Fibroblast of villous mesenchyme (primary cell): Measurements from ENCODE around the gene MUC2. TPM values are rescaled to one million over a fixed set of nuclear protein-coding genes. Genes with fewer than 3 reads are reported as not detected.

Experiments used
- DNase-seq: peaks from one replicate; pipeline ENCODE4 v3.0.0-alpha.2; 2010; ENCODE audit warnings: low read depth
- H3K4me3 ChIP-seq: 2 replicates; pipeline ENCODE4 v1.5.1; 2011; ENCODE audit warnings: low read depth, mild to moderate bottlenecking, low read length
- total RNA-seq: library from RNA; depleted of rRNA; stranded (reverse); fragments of >200 nt; gene quantifications from 2 replicates; pipeline ENCODE4 v1.2.3, GENCODE V29; 2012
- TF ChIP-seq, protein P1 (sequence below): IDR thresholded peaks from 2 replicates; pipeline ENCODE4 v1.5.1; 2012; ENCODE audit warnings: low read depth, mild to moderate bottlenecking, low read length; ENCODE audit not compliant: insufficient read depth

MUC2 gene
- total RNA-seq, 1 donor = not detected

DNA sequence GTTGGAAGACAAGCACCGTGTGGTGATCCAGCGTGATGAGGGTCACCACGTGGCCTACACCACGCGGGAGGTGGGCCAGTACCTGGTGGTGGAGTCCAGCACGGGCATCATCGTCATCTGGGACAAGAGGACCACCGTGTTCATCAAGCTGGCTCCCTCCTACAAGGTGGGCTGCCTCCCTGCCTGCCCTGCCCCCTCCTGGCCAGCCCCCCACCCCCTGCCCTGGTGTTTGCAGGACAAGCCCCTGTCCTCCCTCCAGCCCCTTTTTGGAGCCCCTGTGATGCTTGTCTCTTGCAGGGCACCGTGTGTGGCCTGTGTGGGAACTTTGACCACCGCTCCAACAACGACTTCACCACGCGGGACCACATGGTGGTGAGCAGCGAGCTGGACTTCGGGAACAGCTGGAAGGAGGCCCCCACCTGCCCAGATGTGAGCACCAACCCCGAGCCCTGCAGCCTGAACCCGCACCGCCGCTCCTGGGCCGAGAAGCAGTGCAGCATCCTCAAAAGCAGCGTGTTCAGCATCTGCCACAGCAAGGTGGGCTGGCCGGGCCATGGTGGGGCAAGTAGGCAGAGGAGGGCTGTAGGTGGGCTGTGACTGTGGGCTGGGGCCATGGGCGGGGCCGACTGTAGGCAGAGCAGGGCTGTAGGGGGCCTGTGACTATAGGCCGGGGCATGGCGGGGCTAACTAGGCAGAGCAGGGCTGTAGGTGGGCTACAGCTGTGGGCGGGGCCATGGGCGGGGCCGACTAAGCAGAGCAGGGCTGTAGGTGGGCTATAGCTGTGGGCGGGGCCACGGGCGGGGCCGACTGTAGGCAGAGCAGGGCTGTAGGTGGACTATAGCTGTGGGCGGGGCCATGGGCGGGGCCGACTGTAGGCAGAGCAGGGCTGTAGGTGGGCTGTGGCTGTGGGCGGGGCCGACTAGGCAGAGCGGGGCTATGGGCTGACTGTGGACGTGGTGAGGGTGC lies 13.6 kb downstream of the MUC2 start:
- DNase-seq = no peak
- TF ChIP-seq, protein P1, sequence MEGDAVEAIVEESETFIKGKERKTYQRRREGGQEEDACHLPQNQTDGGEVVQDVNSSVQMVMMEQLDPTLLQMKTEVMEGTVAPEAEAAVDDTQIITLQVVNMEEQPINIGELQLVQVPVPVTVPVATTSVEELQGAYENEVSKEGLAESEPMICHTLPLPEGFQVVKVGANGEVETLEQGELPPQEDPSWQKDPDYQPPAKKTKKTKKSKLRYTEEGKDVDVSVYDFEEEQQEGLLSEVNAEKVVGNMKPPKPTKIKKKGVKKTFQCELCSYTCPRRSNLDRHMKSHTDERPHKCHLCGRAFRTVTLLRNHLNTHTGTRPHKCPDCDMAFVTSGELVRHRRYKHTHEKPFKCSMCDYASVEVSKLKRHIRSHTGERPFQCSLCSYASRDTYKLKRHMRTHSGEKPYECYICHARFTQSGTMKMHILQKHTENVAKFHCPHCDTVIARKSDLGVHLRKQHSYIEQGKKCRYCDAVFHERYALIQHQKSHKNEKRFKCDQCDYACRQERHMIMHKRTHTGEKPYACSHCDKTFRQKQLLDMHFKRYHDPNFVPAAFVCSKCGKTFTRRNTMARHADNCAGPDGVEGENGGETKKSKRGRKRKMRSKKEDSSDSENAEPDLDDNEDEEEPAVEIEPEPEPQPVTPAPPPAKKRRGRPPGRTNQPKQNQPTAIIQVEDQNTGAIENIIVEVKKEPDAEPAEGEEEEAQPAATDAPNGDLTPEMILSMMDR = no peak
- H3K4me3 ChIP-seq = no peak overlapping the region

DNA sequence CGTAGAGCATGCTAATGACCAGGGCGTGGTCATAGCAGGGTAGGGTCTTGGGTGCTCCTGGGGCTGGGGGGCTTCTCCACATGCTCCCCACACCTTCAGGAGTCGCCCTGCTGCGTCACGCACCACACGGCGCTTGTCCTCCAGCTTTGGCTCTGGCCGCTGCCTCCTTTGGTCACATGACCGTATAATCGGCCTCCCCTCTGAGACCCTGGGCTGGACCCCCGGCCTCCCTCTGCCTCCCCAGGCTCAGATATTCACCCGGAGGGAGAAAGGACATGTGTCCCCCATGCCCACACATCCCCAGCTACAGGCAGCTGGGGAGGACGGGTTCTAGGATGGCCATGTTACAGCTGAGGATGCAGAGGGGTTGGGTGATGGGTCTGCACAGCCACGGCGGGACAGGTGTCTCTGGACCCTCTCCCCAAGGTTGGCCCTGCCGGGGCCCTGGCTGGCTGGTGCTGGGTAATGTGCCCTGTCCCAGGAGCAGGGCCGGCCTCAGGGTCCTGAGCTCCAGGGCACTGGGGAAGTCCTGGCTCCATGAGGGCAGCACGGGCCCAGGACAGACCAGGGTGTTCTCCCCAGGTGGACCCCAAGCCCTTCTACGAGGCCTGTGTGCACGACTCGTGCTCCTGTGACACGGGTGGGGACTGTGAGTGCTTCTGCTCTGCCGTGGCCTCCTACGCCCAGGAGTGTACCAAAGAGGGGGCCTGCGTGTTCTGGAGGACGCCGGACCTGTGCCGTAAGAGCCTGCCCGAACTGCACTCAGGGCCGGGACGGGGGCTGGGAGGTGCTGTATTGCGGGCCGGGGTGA lies 14.5 kb downstream of the MUC2 start:
- no peak overlapping the region for H3K4me3 ChIP-seq
- TF ChIP-seq, protein P1 = no peak
- no peak for DNase-seq

DNA sequence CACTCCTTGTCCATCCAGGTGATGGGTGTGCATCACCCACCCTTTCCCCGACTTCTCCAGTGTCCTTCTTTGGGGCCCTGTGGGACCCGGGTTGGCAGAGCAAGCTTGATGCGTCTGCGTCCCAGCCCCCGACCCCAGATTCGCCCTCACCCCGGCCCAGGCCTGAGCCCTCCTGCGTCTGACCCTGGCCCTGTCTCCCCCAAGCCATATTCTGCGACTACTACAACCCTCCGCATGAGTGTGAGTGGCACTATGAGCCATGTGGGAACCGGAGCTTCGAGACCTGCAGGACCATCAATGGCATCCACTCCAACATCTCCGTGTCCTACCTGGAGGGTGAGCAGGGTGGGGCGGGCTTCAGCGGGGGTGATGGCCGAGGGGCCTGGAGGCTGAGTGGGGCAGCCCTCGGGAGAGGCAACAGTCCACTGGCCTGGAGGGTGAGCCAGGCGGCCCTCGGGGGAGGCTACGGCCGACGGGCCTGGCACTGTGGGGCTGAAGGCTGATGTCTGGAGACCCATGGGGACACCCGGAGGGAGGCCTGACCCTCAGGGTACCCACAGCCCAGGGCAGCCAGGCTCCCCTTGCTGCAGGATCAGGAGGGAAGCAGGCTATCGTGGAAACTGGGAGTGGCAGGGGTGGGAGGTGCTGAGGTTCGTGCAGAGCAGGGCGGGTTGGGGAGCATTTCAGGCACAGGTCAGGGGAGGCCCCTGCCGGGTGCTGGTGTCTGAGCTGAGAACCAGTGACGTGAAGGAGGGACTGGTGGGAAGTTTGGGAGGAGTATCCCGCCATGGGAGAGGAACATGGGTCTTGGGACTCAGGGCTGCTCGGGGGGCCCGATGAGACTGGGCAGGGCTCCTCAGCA lies 15.3 kb downstream of the MUC2 start:
- TF ChIP-seq, protein P1 = no peak
- no peak overlapping the region for H3K4me3 ChIP-seq
- no peak for DNase-seq

DNA sequence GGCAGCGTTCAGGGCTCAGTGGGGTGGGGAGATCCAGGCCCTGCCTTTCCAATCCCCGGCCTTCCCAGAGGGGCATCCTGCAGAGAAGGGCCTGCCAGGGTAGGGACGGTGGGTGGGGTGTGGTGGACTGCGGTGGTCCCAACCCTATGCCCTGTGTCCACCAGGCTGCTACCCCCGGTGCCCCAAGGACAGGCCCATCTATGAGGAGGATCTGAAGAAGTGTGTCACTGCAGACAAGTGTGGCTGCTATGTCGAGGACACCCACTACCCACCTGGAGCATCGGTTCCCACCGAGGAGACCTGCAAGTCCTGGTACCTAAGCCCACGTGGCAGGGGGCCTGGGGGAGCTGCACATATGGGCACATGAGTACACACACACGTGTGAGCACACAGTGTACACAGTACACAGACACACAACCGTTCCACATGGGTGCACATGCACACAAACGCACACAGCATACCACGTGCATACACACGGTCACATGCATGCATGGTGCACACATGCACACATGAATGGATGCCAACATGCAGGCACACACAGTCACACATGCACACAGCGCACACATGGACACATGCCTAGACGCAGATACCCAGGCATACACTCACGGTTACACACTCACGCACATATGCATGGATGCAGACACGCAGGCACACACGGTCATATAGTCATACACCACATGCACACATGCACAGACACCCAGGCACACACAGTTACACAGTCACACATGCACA lies 16.1 kb downstream of the MUC2 start:
- TF ChIP-seq, protein P1 = no peak
- no peak overlapping the region for H3K4me3 ChIP-seq
- DNase-seq = no peak

DNA sequence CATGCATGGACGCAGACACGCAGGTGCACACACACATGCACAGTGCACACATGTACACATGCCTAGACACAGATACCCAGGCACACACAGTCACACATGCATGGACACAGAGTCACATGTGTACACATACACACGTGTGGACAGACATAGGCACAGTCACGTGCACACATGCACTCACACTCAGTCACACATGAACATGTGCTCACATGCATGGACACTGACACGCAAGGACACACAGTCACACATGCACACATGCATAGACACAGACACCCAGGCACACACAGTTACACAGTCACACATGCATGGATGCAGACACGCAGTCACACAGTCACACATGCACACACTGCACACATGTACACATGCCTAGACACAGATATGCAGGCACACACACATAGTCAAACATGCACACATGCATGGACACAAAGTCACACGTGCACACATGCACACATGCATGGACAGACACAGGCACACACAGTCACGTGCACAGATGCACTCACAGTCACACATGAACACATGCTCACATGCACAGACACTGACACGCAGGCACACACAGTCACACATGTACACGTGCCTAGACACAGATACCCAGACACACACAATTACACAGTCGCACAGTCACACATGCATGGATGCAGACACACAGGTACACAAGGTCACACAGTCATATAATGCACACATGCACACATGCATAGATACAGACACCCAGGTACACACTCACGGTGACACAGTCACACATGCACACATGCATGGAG lies 16.8 kb downstream of the MUC2 start:
- DNase-seq = no peak
- H3K4me3 ChIP-seq = no peak overlapping the region
- TF ChIP-seq, protein P1 = no peak
